ENCODE data around the gene ATAD1. TPM values are rescaled to one million over a fixed set of nuclear protein-coding genes. Genes with fewer than 3 reads are reported as not detected.
"Not testable (repeated sequence)": the region's sequence is repeated elsewhere in the genome, so short reads cannot be mapped to it uniquely, and the experiment has no call there.

Gene ATAD1
- total and polyA plus RNA-seq, 2 donors = 30.7 to 60.6 TPM

DNA sequence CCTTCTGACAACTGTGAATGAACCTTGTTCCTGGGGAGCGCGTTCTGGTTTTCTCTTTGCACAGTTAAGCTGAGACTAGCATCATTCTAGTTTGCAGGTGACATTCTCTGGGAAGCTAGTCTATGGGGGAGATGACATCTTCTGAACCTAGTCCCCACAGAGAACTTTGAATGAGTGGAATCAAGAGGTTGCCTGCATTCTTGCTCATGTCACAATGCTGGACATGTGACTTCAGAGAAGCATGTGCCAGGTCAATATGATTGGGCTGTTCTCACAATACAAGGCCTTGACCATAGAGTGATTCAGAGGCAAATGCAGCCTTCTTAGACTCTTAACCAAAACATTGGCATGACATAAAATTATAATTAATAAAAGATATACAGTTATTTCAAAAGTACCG is 23.2 kb upstream of the ATAD1 start:
- 88% methylated on average over 3 of the region's 3 CpGs for WGBS
- no peaks in the 10 kb centered on the region for H3K4me1 ChIP-seq (ENCODE audit: insufficient read depth)

DNA sequence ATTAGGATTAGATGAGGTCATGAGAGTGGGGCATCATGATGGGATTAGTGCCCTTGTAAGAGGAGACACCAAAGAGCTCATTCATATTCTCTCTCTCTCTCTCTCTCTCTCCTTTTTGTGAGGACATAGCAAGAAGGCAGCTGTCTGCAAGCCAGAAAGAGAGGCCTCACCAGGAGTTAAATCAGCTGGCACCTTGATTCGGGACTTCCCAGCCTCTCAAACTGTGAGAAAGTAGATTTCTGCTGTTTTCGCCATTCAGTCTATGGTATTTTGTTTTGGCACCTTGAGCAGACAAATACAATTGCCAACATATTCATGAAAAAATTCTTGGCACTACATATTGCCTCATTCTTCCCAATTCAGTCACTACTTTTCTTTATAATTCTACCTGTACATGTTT is 20.6 kb upstream of the ATAD1 start:
- no peaks in the 10 kb centered on the region for H3K4me1 ChIP-seq (ENCODE audit: insufficient read depth)
- no peak overlapping the region for H3K4me3 ChIP-seq (ENCODE audit: low read depth, low read length)
- no peak overlapping the region for H3K27ac ChIP-seq (ENCODE audit: low read depth)
- DNase-seq (ENCODE audit: extremely low spot score) = no peak
- 87% methylated on average over 2 of the region's 2 CpGs for WGBS
- H3K36me3 ChIP-seq (ENCODE audit: insufficient read depth) = no peaks in the 10 kb centered on the region

More for the DNA sequence above, 23.2 kb upstream of the ATAD1 start:
- H3K27ac ChIP-seq (ENCODE audit: low read depth) = no peak overlapping the region
- H3K36me3 ChIP-seq (ENCODE audit: insufficient read depth) = peaks cover 2% of the 10 kb centered on the region
- no peak for DNase-seq (ENCODE audit: extremely low spot score)
- H3K4me3 ChIP-seq (ENCODE audit: low read depth, low read length) = no peak overlapping the region

DNA sequence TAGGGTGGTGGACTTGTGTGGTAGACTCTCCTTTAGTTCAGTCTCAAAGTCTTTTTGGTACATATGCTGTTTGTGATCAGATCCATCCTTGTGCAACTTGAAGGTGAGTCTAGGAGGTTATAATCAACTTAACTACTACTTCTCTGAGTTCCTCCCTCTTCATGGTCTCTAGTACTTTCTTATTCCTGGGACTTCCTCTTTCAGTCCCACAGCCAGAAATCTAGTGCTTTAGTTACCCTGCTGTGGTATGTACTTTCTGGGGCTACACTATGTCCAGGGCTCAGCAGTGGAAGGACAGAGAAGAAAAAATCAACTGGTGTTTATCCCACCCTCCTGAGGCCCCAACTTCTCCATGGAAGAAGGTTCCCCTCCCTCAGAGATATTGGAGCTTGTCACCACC is 19.4 kb upstream of the ATAD1 start:
- no peaks in the 10 kb centered on the region for H3K36me3 ChIP-seq (ENCODE audit: insufficient read depth)
- no peak overlapping the region for H3K27ac ChIP-seq (ENCODE audit: low read depth)
- H3K4me1 ChIP-seq (ENCODE audit: insufficient read depth) = no peaks in the 10 kb centered on the region
- no peak for DNase-seq (ENCODE audit: extremely low spot score)
- H3K4me3 ChIP-seq (ENCODE audit: low read depth, low read length) = no peak overlapping the region

DNA sequence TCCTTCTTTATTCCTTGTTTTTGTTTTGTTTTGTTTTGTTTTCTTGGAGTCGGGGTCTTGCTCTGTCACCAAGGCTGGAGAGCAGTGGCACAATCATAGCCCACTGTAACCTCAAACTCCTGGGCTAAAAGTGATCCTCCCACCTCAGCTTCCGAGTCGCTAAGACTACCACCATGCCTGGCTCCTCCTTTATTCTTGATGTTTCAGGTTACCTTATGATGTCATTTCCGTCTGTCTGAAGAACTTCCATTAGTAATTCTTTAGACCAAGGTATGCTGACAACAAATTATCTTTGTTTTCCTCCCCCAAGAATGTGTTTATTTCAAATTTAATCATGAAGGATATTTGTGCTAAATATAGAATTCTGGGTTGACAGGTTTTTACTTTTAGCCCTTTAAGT is 18.1 kb upstream of the ATAD1 start:
- Histone ChIP-seq H3K27ac (ENCODE audit: low read depth) (no peak overlapping the region), H3K4me3 (ENCODE audit: low read depth, low read length) (no peak overlapping the region), H3K4me1 (ENCODE audit: insufficient read depth) (no peaks in the 10 kb centered on the region), H3K36me3 (ENCODE audit: insufficient read depth) (no peaks in the 10 kb centered on the region)
- 94% methylated on average over 4 of the region's 4 CpGs for WGBS
- DNase-seq (ENCODE audit: extremely low spot score) = no peak

DNA sequence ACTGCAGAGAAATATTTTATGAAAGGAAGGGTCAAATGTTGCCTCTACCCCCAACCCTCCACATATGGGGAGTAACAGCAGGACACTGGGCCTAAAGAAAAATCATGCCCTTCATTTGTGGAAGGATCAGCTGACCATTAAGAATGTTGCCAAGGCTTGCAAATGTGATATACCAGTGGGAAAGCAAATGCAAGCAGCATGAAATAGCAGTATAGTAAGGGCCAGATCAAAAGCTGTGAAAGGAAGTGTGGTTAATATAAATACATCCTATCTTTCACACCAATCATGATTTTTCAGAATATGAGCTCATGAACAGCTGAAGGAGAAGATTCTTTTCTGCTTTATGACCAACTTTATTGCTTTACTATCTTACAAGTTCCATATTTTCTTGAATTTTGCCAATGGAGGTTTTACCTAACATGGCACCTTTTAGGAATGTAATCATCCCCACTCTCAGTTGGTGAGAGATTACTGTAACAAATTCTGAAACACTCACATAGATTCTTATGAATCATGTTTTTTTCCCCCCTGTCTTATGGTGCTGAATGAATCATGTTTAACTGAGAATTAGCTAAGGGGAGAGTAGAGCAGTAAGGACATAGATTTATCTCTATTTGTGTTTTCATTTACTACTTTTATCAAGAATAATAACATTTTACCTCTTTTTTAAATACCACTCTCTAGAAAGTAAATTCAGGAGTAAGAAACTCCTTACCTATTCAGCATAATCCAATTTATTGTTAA is 12.1 kb upstream of the ATAD1 start:
- H3K4me1 ChIP-seq (ENCODE audit: insufficient read depth) = no peaks in the 10 kb centered on the region
- no peak overlapping the region for H3K4me3 ChIP-seq (ENCODE audit: low read depth, low read length)
- no peak for DNase-seq (ENCODE audit: extremely low spot score)
- H3K27ac ChIP-seq (ENCODE audit: low read depth) = no peak overlapping the region
- peaks cover 2% of the 10 kb centered on the region for H3K36me3 ChIP-seq (ENCODE audit: insufficient read depth)

DNA sequence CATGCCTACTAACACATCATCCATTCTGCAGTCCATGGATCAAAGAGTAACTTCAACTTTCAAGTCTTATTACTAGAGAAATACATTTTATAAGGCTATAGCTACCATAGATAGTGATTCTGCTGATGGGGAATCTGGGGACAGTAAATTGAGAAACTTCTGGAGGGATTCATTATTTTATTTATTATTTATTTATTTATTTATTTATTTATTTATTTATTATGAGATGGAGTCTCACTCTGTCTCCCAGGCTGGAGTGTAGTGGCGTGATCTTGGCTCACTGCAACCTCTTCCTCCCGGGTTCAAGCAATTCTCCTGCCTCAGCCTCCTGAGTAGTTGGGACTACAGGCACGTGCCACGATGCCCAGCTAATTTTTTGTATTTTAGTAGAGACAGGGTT is 11.0 kb upstream of the ATAD1 start:
- H3K27ac ChIP-seq (ENCODE audit: low read depth); DNase-seq (ENCODE audit: extremely low spot score); H3K4me3 ChIP-seq (ENCODE audit: low read depth, low read length); H3K36me3 ChIP-seq (ENCODE audit: insufficient read depth); H3K4me1 ChIP-seq (ENCODE audit: insufficient read depth): not testable (repeated sequence)
- 93% methylated on average over 4 of the region's 4 CpGs for WGBS

DNA sequence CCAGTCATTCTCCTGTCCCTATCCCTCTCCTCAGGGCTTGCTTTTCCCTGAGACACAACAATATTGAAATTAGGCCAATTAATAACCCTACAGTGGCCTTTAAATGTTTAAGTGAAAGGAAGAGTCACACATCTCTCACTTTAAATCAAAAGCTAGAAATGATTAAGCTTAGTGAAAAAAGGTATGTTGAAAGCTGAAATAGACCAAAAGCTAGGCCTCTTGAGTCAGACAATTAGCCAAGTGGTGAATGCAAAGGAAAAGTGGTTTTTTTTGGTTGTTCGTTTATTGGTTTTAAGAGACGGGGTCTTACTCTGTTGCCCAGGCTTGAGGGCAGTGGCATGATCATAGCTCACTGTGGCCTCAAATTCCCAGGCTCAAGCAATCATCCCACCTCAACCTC is 9.7 kb upstream of the ATAD1 start:
- DNase-seq (ENCODE audit: extremely low spot score) = no peak
- WGBS = 95% methylated on average over 2 of the region's 2 CpGs
- no peak overlapping the region for H3K27ac ChIP-seq (ENCODE audit: low read depth)
- H3K4me3 ChIP-seq (ENCODE audit: low read depth, low read length) = no peak overlapping the region
- no peaks in the 10 kb centered on the region for H3K4me1 ChIP-seq (ENCODE audit: insufficient read depth)
- H3K36me3 ChIP-seq (ENCODE audit: insufficient read depth) = peaks cover 2% of the 10 kb centered on the region

DNA sequence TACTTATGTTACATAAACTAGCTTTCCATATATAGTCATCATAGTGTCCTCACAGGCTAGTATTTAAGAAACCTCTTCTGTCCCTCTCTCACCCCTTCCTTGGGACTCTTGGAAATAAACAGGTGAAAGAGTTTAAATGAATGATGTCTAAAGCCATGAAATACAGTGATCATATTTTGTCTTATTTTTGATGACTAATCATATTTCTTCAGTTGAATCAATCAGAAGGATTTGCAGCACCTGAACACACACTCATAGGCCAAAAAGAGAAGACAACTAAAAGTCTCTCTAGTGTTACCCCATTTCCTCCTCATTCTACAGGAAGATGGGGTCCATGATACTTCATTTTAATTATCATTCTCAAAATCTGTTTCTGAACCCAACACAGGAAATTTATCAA is 8.6 kb upstream of the ATAD1 start:
- Histone ChIP-seq H3K27ac (ENCODE audit: low read depth) (no peak overlapping the region), H3K4me3 (ENCODE audit: low read depth, low read length) (no peak overlapping the region), H3K36me3 (ENCODE audit: insufficient read depth) (peaks cover 2% of the 10 kb centered on the region), H3K4me1 (ENCODE audit: insufficient read depth) (no peaks in the 10 kb centered on the region)
- no peak for DNase-seq (ENCODE audit: extremely low spot score)

DNA sequence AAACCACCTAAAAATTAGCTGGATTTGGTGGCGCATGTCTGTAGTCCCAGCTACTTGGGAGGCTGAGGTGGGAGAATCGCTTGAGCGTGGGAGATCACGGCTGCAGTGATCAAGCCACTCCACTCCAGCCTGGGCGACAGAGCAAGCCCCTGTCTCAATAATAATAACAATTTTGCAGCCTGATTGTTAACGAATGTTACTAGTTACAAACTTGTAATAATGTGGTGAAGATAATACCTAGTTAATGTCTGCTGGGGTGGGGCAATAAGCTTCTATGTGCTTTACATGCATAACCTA is 1.2 kb upstream of the ATAD1 start:
- 91% methylated on average over 6 of the region's 6 CpGs for WGBS
- Histone ChIP-seq H3K27ac (ENCODE audit: low read depth) (no peak overlapping the region), H3K4me1 (ENCODE audit: insufficient read depth) (no peaks in the 10 kb centered on the region), H3K4me3 (ENCODE audit: low read depth, low read length) (no peak overlapping the region), H3K36me3 (ENCODE audit: insufficient read depth) (no peaks in the 10 kb centered on the region)
- DNase-seq (ENCODE audit: extremely low spot score) = no peak

DNA sequence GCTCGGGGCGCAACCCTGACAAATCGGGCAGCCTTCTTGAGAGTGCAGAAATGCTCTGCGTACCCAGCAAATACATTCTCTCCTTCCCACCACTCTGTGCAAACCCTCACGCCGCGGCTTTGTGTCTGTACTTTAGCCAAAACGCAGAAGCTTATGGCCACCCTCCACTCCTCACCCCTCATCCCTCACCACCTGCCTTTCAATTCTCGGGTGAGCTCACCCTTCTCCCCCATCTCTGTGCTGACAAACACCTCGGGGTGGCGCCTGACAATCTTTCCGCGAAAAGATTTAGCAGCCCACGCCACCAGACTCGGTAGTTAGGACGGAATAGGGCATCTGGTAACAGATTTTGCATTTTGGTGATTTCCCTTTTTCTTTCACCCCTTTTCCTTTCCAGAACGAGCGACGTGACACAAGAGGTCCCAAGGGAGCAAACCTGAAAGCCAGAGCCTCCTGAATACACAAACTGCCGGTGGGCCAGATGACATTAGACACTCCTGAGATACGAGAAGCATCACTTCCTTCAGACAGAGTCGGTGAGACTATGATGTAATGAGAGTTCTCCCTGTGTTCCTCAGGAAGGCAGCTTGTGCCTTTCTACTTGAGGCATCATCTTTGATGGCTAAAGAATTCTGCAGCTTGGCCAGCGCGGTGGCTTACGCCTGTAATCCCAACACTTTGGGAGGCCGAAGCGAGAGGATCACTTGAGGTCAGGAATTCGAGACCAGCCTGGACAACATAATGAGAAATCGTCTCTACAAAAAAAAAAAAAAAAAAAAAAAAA is 671 bp upstream of the ATAD1 start:
- DNase-seq (ENCODE audit: extremely low spot score) = no peak
- H3K4me3 ChIP-seq (ENCODE audit: low read depth, low read length) = peak overlapping the region; percentile 64
- peak overlapping the region; percentile 40 for H3K27ac ChIP-seq (ENCODE audit: low read depth)
- H3K36me3 ChIP-seq (ENCODE audit: insufficient read depth) = no peaks in the 10 kb centered on the region
- H3K4me1 ChIP-seq (ENCODE audit: insufficient read depth) = no peaks in the 10 kb centered on the region
- 17% methylated on average over 29 of the region's 29 CpGs for WGBS

DNA sequence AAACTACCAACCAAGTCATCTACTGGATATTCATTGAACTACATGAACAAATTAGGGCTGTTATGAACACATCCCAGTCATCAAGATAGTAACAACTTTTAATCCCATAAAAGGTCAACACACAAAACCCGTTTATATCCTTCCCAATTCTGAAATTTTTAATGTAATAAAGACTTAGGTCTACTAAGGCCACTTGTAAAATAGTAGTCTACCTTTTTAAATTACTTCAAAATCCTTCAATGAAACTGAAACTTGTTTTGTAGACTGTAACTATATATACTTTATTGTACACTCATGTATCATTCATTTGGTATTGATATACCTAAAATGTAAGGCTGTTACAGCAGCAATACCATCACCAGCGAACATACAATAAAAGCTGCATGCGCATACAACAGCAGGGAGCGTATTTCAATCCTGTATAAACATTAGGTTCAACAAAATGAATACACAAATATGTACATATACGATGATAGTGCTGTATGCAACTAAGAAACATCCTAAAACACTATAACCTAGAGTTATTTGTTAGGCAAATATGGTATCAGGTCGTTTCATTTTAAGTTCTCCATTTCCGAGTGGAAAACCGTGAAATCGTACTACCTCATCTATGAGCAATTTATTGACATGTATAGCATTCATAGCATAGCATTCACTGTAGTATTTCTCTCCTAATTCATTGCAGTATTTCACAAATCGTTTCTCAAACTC is 973 bp downstream of the ATAD1 start:
- no peak overlapping the region for H3K27ac ChIP-seq (ENCODE audit: low read depth)
- WGBS = 23% methylated on average over 10 of the region's 10 CpGs
- H3K4me3 ChIP-seq (ENCODE audit: low read depth, low read length) = peak overlapping the region; percentile 64
- no peaks in the 10 kb centered on the region for H3K36me3 ChIP-seq (ENCODE audit: insufficient read depth)
- no peaks in the 10 kb centered on the region for H3K4me1 ChIP-seq (ENCODE audit: insufficient read depth)
- no peak for DNase-seq (ENCODE audit: extremely low spot score)

DNA sequence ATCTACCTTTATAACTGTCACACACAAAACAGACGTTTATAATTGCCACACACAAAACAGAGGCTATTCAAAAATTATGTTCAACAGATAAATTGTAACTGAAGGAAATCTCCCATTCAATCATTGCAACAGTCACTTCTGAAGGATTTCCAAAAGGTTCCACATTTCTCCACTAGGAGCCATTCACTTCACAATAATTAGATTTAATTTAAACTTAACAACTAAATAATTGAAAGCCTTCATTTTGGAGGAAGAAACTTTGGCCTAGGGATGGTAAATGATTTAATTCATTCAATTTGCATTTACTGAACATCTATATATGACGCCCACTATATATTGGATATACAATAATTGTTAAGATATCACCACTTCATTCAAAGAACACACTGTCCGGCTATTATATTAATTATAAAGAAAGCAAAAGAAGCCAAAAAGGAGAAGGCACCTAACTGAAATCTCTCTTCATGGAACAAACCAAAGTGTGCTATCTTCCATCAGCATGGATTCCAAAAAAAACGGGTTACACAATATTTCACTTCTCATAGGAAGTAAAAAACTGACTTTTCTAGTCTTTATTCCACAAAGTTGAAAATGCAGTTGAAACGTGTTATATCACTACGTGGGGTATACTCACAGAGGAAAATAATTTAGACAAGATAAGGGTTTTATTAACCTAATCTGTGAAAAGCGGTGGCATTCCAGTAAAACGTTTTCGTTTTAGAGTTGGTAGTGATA is 1.7 kb downstream of the ATAD1 start:
- WGBS = 69% methylated on average over 9 of the region's 9 CpGs
- Histone ChIP-seq H3K4me1 (ENCODE audit: insufficient read depth) (no peaks in the 10 kb centered on the region), H3K36me3 (ENCODE audit: insufficient read depth) (no peaks in the 10 kb centered on the region), H3K4me3 (ENCODE audit: low read depth, low read length) (no peak overlapping the region), H3K27ac (ENCODE audit: low read depth) (no peak overlapping the region)
- DNase-seq (ENCODE audit: extremely low spot score) = no peak

DNA sequence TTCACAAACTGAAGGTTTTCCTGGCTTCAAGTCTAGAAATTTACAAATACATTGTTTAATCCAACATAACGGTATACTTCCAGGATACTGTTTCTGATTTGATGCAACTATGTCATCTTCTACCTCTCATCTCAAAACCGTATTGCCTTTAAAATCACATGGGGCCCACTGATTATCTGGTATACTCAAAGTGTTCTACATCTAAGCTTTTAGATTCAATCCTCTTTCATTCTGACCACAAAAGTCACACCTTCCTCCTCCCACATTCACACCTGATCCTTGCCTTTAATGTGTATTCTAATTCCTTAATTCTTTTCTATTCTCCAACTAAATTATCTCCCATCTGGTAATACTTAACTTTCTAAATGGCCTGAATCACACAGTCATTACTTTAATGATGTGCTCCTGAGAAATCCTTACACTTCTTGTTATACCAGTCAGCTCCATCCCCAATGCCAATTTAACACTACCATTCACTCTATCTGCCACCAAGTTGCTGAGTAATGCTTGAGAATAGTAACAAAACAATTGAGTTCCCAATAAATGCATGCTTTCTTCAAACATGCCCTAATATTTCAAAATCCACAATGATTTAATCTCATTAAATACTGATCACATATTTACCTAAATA is 13.0 kb downstream of the ATAD1 start:
- 92% methylated on average over 2 of the region's 2 CpGs for WGBS
- no peak overlapping the region for H3K4me3 ChIP-seq (ENCODE audit: low read depth, low read length)
- H3K27ac ChIP-seq (ENCODE audit: low read depth) = no peak overlapping the region
- no peaks in the 10 kb centered on the region for H3K4me1 ChIP-seq (ENCODE audit: insufficient read depth)
- no peaks in the 10 kb centered on the region for H3K36me3 ChIP-seq (ENCODE audit: insufficient read depth)
- no peak for DNase-seq (ENCODE audit: extremely low spot score)

All from urinary bladder (tissue), 4 donors.